ENCODE data around the gene FBXO28. TPM values are rescaled to one million over a fixed set of nuclear protein-coding genes. Genes with fewer than 3 reads are reported as not detected.
A peak's percentile ranks its signal among the peaks of the same experiment; 100 is the strongest.

The FBXO28 gene
- polyA plus RNA-seq, 1 donor from 2014 or later: 20.3 TPM

DNA sequence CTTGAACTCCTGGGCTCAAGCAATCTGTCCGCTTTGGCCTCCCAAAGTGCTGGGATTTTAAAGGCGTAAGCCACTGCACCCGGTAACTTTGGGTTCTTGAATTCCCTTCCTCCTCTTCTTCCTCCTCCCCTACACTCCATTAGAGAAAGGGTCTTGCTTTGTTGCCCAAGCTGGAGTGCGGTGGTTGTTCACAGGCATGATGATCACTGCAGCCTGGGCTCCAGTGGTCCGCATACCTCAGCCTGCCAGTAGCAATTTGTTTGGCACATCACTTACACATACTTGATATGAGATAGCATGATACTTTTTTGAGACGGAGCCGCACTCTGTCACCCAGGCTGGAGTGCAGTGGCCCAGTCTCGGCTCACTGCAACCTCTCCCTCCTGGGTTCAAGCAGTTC is 71.3 kb downstream of the FBXO28 start:
- Histone ChIP-seq H3K9me2 (ENCODE audit: insufficient read depth, low read length) (no peaks in the 10 kb centered on the region), H3K4me2 (ENCODE audit: low read length) (no peak overlapping the region), H3K9me3 (ENCODE audit: low read length) (no peaks in the 10 kb centered on the region), H3K27me3 (ENCODE audit: insufficient read depth, low read depth, low read length) (no peaks in the 10 kb centered on the region), H3K27ac (ENCODE audit: low read length) (no peak overlapping the region), H2AFZ (ENCODE audit: low read depth, low read length) (no peak overlapping the region), H4K20me1 (ENCODE audit: insufficient read depth) (no peaks in the 10 kb centered on the region), H3K79me2 (replicated peaks; ENCODE audit: insufficient read depth, low read length) (peaks cover 50% of the 10 kb centered on the region), H3K4me3 (ENCODE audit: low read length) (peak overlapping the region; percentile 93), H3K9ac (ENCODE audit: low read length) (no peak overlapping the region), H3K36me3 (ENCODE audit: insufficient read depth, low read length) (no peaks in the 10 kb centered on the region), H3F3A (ENCODE audit: insufficient read depth, low read length, poor library complexity, severe bottlenecking) (no peaks in the 10 kb centered on the region)
- TF ChIP-seq, protein P1, sequence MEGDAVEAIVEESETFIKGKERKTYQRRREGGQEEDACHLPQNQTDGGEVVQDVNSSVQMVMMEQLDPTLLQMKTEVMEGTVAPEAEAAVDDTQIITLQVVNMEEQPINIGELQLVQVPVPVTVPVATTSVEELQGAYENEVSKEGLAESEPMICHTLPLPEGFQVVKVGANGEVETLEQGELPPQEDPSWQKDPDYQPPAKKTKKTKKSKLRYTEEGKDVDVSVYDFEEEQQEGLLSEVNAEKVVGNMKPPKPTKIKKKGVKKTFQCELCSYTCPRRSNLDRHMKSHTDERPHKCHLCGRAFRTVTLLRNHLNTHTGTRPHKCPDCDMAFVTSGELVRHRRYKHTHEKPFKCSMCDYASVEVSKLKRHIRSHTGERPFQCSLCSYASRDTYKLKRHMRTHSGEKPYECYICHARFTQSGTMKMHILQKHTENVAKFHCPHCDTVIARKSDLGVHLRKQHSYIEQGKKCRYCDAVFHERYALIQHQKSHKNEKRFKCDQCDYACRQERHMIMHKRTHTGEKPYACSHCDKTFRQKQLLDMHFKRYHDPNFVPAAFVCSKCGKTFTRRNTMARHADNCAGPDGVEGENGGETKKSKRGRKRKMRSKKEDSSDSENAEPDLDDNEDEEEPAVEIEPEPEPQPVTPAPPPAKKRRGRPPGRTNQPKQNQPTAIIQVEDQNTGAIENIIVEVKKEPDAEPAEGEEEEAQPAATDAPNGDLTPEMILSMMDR (IDR thresholded peaks at IDR 0.05; ENCODE audit: poor library complexity, severe bottlenecking): no peak
- TF ChIP-seq SMC3 (conservative IDR thresholded peaks at IDR 0.05; ENCODE audit: poor library complexity) (no peak), TAF1 (IDR thresholded peaks at IDR 0.05; ENCODE audit: low read depth) (no peak), EP300 (conservative IDR thresholded peaks at IDR 0.05; ENCODE audit: poor library complexity, severe bottlenecking) (no peak)

DNA sequence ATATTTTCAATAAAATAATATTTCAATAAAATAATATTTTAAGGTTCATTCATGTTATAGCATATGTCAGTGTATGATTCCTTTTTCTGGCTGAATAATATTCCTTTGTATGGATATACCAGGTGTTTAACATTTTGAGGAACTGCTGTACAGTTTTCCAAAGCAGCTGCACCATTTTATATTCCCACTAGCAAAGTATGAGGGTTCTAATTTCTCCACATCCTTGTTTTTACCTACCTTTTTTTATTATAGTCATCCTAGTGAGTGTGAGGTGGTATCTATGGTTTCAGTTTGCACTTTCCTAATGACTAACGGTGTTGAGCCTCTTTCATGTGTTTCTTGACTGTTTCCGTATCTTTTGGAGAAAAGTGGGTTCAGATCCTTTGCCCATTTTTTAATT is 74.4 kb downstream of the FBXO28 start:
- Histone ChIP-seq H3K4me2 (ENCODE audit: low read length) (no peak overlapping the region), H3F3A (ENCODE audit: insufficient read depth, low read length, poor library complexity, severe bottlenecking) (no peaks in the 10 kb centered on the region), H3K4me3 (ENCODE audit: low read length) (no peak overlapping the region), H3K79me2 (replicated peaks; ENCODE audit: insufficient read depth, low read length) (peaks cover 50% of the 10 kb centered on the region), H3K9me3 (ENCODE audit: low read length) (no peaks in the 10 kb centered on the region), H3K9ac (ENCODE audit: low read length) (no peak overlapping the region), H2AFZ (ENCODE audit: low read depth, low read length) (no peak overlapping the region), H3K27me3 (ENCODE audit: insufficient read depth, low read depth, low read length) (no peaks in the 10 kb centered on the region), H4K20me1 (ENCODE audit: insufficient read depth) (no peaks in the 10 kb centered on the region), H3K36me3 (ENCODE audit: insufficient read depth, low read length) (peaks cover 2% of the 10 kb centered on the region), H3K27ac (ENCODE audit: low read length) (no peak overlapping the region), H3K9me2 (ENCODE audit: insufficient read depth, low read length) (no peaks in the 10 kb centered on the region)
- TF ChIP-seq SMC3 (conservative IDR thresholded peaks at IDR 0.05; ENCODE audit: poor library complexity) (no peak), EZH2 (IDR thresholded peaks at IDR 0.05; ENCODE audit: borderline replicate concordance, insufficient read depth, low read length, poor library complexity, severe bottlenecking) (no peak), POLR2AphosphoS5 (IDR thresholded peaks at IDR 0.05) (no peak), RAD21 (conservative IDR thresholded peaks at IDR 0.05) (no peak), MXI1 (conservative IDR thresholded peaks at IDR 0.05; ENCODE audit: poor library complexity, severe bottlenecking) (no peak), EP300 (conservative IDR thresholded peaks at IDR 0.05; ENCODE audit: poor library complexity, severe bottlenecking) (no peak), TAF1 (IDR thresholded peaks at IDR 0.05; ENCODE audit: low read depth) (no peak)
- TF ChIP-seq, protein P2, sequence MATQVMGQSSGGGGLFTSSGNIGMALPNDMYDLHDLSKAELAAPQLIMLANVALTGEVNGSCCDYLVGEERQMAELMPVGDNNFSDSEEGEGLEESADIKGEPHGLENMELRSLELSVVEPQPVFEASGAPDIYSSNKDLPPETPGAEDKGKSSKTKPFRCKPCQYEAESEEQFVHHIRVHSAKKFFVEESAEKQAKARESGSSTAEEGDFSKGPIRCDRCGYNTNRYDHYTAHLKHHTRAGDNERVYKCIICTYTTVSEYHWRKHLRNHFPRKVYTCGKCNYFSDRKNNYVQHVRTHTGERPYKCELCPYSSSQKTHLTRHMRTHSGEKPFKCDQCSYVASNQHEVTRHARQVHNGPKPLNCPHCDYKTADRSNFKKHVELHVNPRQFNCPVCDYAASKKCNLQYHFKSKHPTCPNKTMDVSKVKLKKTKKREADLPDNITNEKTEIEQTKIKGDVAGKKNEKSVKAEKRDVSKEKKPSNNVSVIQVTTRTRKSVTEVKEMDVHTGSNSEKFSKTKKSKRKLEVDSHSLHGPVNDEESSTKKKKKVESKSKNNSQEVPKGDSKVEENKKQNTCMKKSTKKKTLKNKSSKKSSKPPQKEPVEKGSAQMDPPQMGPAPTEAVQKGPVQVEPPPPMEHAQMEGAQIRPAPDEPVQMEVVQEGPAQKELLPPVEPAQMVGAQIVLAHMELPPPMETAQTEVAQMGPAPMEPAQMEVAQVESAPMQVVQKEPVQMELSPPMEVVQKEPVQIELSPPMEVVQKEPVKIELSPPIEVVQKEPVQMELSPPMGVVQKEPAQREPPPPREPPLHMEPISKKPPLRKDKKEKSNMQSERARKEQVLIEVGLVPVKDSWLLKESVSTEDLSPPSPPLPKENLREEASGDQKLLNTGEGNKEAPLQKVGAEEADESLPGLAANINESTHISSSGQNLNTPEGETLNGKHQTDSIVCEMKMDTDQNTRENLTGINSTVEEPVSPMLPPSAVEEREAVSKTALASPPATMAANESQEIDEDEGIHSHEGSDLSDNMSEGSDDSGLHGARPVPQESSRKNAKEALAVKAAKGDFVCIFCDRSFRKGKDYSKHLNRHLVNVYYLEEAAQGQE (IDR thresholded peaks at IDR 0.05; ENCODE audit: borderline replicate concordance): no peak
- TF ChIP-seq, protein P1 (IDR thresholded peaks at IDR 0.05; ENCODE audit: poor library complexity, severe bottlenecking): no peak
